Fibroblast of lung (primary cell): ENCODE measurements around the gene ATL1.

ENCODE experiments used
- EZH2 ChIP-seq: IDR thresholded peaks from 2 replicates; pipeline ENCODE4 v1.5.1; 2012; ENCODE audit warnings: low read length, control low read depth, mild to moderate bottlenecking; ENCODE audit errors: missing control alignments
- TF ChIP-seq, protein P1 (sequence below), 2 donors: IDR thresholded peaks in 1 of 2; conservative IDR thresholded peaks in 1 of 2; 1 replicate in 1 of 2; 2 replicates in 1 of 2; pipeline ENCODE4 v1.5.1; 2011 to 2012; ENCODE audit warnings: low read length in 2 of 2, control low read depth in 1 of 2, inconsistent platforms in 1 of 2, low read depth in 1 of 2, mild to moderate bottlenecking in 1 of 2

DNA sequence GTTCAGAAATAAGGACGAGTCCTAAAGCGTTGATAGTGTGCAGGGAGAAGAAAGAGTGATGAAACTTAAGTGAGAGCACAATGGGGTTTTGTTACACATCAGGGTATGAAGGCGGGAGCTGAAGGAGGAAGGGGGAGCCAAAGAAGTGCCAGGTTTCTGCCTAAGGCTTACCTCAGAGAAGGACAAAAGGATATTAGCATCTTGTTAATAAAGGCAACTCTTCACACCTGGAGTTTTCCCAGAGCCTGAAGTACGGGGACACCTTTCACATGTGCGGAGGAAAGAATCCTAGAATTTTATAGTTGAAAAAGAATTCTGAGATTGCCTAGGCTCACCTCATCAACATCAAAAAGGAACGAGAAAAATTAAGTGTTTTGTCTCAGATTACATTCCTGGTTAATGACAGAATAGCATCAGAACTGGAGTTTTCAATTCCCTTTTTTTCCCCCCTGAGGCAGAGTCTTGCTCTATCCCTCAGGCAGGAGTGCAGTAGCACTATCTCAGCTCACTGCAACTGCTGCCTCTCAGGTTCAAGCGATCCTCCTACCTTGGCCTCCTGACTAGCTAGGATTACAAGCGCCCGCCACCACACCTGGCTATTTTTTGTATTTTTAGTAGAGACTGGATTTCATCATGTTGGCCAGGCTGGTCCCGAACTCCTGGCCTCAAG lies 110.4 kb downstream of the ATL1 start:
- TF ChIP-seq EZH2 = no peak
- TF ChIP-seq, protein P1, sequence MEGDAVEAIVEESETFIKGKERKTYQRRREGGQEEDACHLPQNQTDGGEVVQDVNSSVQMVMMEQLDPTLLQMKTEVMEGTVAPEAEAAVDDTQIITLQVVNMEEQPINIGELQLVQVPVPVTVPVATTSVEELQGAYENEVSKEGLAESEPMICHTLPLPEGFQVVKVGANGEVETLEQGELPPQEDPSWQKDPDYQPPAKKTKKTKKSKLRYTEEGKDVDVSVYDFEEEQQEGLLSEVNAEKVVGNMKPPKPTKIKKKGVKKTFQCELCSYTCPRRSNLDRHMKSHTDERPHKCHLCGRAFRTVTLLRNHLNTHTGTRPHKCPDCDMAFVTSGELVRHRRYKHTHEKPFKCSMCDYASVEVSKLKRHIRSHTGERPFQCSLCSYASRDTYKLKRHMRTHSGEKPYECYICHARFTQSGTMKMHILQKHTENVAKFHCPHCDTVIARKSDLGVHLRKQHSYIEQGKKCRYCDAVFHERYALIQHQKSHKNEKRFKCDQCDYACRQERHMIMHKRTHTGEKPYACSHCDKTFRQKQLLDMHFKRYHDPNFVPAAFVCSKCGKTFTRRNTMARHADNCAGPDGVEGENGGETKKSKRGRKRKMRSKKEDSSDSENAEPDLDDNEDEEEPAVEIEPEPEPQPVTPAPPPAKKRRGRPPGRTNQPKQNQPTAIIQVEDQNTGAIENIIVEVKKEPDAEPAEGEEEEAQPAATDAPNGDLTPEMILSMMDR (conservative IDR thresholded peaks at IDR 0.05 in 1 of 2, IDR thresholded peaks at IDR 0.05 in 1 of 2; ENCODE audit: low read depth in 1 of 2, low read length in 2 of 2) = no peak
